ENCODE measurements around the gene CPB1. TPM values are rescaled to one million over a fixed set of nuclear protein-coding genes. Genes with fewer than 3 reads are reported as not detected.

CPB1 gene
- total and polyA plus RNA-seq, 2 of the 8 experiments (the other 6 are each of a cell fraction or from before 2014, with no cell fraction given): not detected

GRCh38 chr3:148792516-148792915 is 35.1 kb upstream of the CPB1 start:
- Histone ChIP-seq H3K23me2 (ENCODE audit: low read depth, low read length) (no peaks in the 10 kb centered on the region), H4K91ac (replicated peaks; ENCODE audit: insufficient read length, low read length) (no peak overlapping the region), H3K4ac (replicated peaks; ENCODE audit: insufficient read length, low read depth, low read length) (no peak overlapping the region), H3K18ac (ENCODE audit: extremely low read depth, low read length) (no peak overlapping the region), H4K8ac (ENCODE audit: extremely low read depth, insufficient read depth, low read length) (no peak overlapping the region), H2BK20ac (ENCODE audit: low read length) (no peak overlapping the region), H4K20me1 (replicated peaks in 1 of 2; ENCODE audit: control insufficient read depth in 1 of 2, insufficient read depth in 2 of 2, low read length in 2 of 2) (no peaks in the 10 kb centered on the region), H2BK12ac (ENCODE audit: low read depth, low read length) (no peak overlapping the region), H3K14ac (ENCODE audit: insufficient read length) (no peak overlapping the region), H3K4me3 (ENCODE audit: extremely low read depth in 1 of 4, insufficient read depth in 2 of 4, low read depth in 3 of 4, low read length in 4 of 4) (no peak overlapping the region), H3K23ac (ENCODE audit: insufficient read length) (no peak overlapping the region), H3K27me3 (replicated peaks in 1 of 4; ENCODE audit: control insufficient read depth in 3 of 4, extremely low read depth in 1 of 4, insufficient read depth in 3 of 4, low read length in 3 of 4) (no peaks in the 10 kb centered on the region), H2BK5ac (ENCODE audit: low read depth, low read length) (no peak overlapping the region), H2AFZ (ENCODE audit: low read length) (no peak overlapping the region), H3K36me3 (ENCODE audit: control insufficient read depth in 2 of 4, insufficient read depth in 4 of 4, low read length in 3 of 4) (no peaks in the 10 kb centered on the region), H3K79me1 (ENCODE audit: low read depth, low read length) (no peaks in the 10 kb centered on the region), H3K9me3 (ENCODE audit: insufficient read depth in 2 of 2, low read depth in 1 of 2, low read length in 1 of 2) (no peaks in the 10 kb centered on the region), H4K5ac (ENCODE audit: insufficient read length, low read depth, low read length) (no peak overlapping the region), H3K9ac (replicated peaks in 1 of 4; ENCODE audit: extremely low read depth in 1 of 4, low read depth in 3 of 4, low read length in 3 of 4) (no peak overlapping the region), H2BK15ac (ENCODE audit: low read length) (no peak overlapping the region), H3K4me2 (ENCODE audit: insufficient read depth in 1 of 2, low read depth in 2 of 2, low read length in 2 of 2) (no peak overlapping the region), H3K56ac (replicated peaks; ENCODE audit: insufficient read length, low read depth, low read length) (no peak overlapping the region), H3K27ac (ENCODE audit: low read depth, low read length) (no peak overlapping the region), H2AK5ac (ENCODE audit: low read depth, low read length) (no peak overlapping the region), H2BK120ac (replicated peaks; ENCODE audit: low read depth, low read length) (no peak overlapping the region), H3K4me1 (replicated peaks in 1 of 4; ENCODE audit: control insufficient read depth in 3 of 4, insufficient read depth in 4 of 4, low read length in 3 of 4) (peaks cover 0 to 7% (median 0%) of the 10 kb centered on the region in 4 experiments; a peak in 1 of 7 replicates), H3K79me2 (ENCODE audit: control insufficient read depth in 1 of 2, insufficient read depth in 2 of 2, low read length in 2 of 2) (no peaks in the 10 kb centered on the region)
- FAIRE-seq (no peak), DNase-seq (ENCODE audit: low read depth in 1 of 2, low spot score in 2 of 2) (no peak)
- WGBS, 2 experiments (ENCODE audit: extremely low coverage in 1 of 2, insufficient coverage in 1 of 2, insufficient read length in 1 of 2, insufficient replicate concordance in 2 of 2, low coverage in 1 of 2, low lambda C conversion rate in 2 of 2, missing lambda C conversion rate in 1 of 2): 100% methylated on average over 1 of the region's 1 CpG; no CpG with 5 or more reads in 1 of the 2 experiments
- ChIA-PET POLR2A (ENCODE audit: partially characterized antibody) (no interaction called here), CTCF (ENCODE audit: partially characterized antibody) (interaction anchor here (1.2 kb wide), 1 partner anchor 152 kb away, joined by 3 read pairs; no protein-coding TSS in a partner anchor)
- TF ChIP-seq TAF1 (IDR thresholded peaks at IDR 0.05; ENCODE audit: low read depth, low read length) (no peak), USF2 (IDR thresholded peaks at IDR 0.05; ENCODE audit: low read length) (no peak)
